Testis (tissue), 2 donors: ENCODE measurements around the gene STRN3.

Source experiments
- CTCF ChIP-seq, 3 experiments: fragments of 450-650 bp in 2 of 3; fragments of 200-600 bp in 1 of 3; sonication (generic) in 1 of 3; IDR thresholded peaks; one replicate each; pipeline ENCODE4 v1.5.1; 2016 to 2019; ENCODE audit warnings: antibody characterized with exemption in 3 of 3, mild to moderate bottlenecking in 2 of 3, moderate library complexity in 1 of 3
- POLR2A ChIP-seq: fragments of 450-650 bp; IDR thresholded peaks from one replicate; pipeline ENCODE4 v1.6.1; 2017; ENCODE audit warnings: antibody characterized with exemption, mild to moderate bottlenecking, moderate library complexity

GRCh38 chr14:30861200-30861599 is 165.0 kb downstream of the STRN3 start:
- TF ChIP-seq CTCF (IDR thresholded peaks at IDR 0.05), result no peak
- TF ChIP-seq POLR2A, result no peak
